Measurements from ENCODE around the gene TMOD3. TPM values are rescaled to one million over a fixed set of nuclear protein-coding genes. Genes with fewer than 3 reads are reported as not detected.

Gene TMOD3
- total and polyA plus RNA-seq, 12 donors, result 5.4 to 28.7 (median 18.2) TPM

- Histone ChIP-seq H3K4me1 (peaks cover 0 to 22% (median 7%) of the 10 kb centered on the region in 9 donors), H3K36me3 (peaks cover 0 to 71% (median 26%) of the 10 kb centered on the region in 9 donors), H3K9me3 (no peaks in the 10 kb centered on the region), H3K27ac (no peak overlapping the region), H3K27me3 (no peaks in the 10 kb centered on the region), H3K4me3 (no peak overlapping the region)
- no peak for ATAC-seq
- TF ChIP-seq CTCF (IDR thresholded peaks at IDR 0.05), result no peak
- no peak for DNase-seq
- WGBS, 2 donors, result 97 to 99% methylated on average over 4 of the region's 4 CpGs
- intact Hi-C loops (cut with DNase I), result no loop called here
Observed at GRCh38 chr15:51864408-51865056, 35.1 kb downstream of the TMOD3 start.

- Histone ChIP-seq H3K9me3 (peaks cover 0 to 5% (median 0%) of the 10 kb centered on the region in 11 donors), H3K27me3 (no peaks in the 10 kb centered on the region), H3K4me3 (no peak overlapping the region), H3K36me3 (peaks cover 0 to 79% (median 34%) of the 10 kb centered on the region in 9 donors), H3K27ac (no peak overlapping the region), H3K4me1 (peaks cover 0 to 22% (median 7%) of the 10 kb centered on the region in 9 donors)
- ATAC-seq, result no peak
- no peak for DNase-seq
- intact Hi-C loops (cut with DNase I), result no loop called here
- TF ChIP-seq CTCF (IDR thresholded peaks at IDR 0.05), result no peak
- 97% methylated on average over 1 of the region's 1 CpG for WGBS, 2 donors
Observed at GRCh38 chr15:51865317-51865716, 35.9 kb downstream of the TMOD3 start.

- peaks cover 0 to 7% (median 0%) of the 10 kb centered on the region in 11 donors for H3K9me3 ChIP-seq
- H3K4me3 ChIP-seq, result no peak overlapping the region
- H3K27ac ChIP-seq, result no peak overlapping the region
- no peak for ATAC-seq
- WGBS, 2 donors, result 97% methylated on average over 4 of the region's 4 CpGs
- no peak for TF ChIP-seq CTCF (IDR thresholded peaks at IDR 0.05)
- peaks cover 0 to 87% (median 37%) of the 10 kb centered on the region in 9 donors for H3K36me3 ChIP-seq
- intact Hi-C loops (cut with DNase I), result loop anchor here in 1 of 10 donors (2.0 kb wide), 1 partner anchor 13 kb away; no protein-coding TSS in a partner anchor
- DNase-seq, result no peak
- H3K27me3 ChIP-seq, result no peaks in the 10 kb centered on the region
- peaks cover 0 to 21% (median 7%) of the 10 kb centered on the region in 9 donors for H3K4me1 ChIP-seq
Observed at GRCh38 chr15:51866161-51866560, 36.7 kb downstream of the TMOD3 start.

GRCh38 chr15:51866751-51867150, 37.3 kb downstream of the TMOD3 start:
- no peaks in the 10 kb centered on the region for H3K27me3 ChIP-seq
- peaks cover 0 to 7% (median 0%) of the 10 kb centered on the region in 11 donors for H3K9me3 ChIP-seq
- intact Hi-C loops (cut with DNase I), result loop anchor here in 1 of 10 donors (2.0 kb wide), 1 partner anchor 14 kb away; no protein-coding TSS in a partner anchor
- DNase-seq, result no peak
- 89 to 98% methylated on average over 1 of the region's 1 CpG for WGBS, 2 donors
- peaks cover 0 to 93% (median 37%) of the 10 kb centered on the region in 9 donors for H3K36me3 ChIP-seq
- H3K4me3 ChIP-seq, result no peak overlapping the region
- no peak for ATAC-seq
- no peak overlapping the region for H3K27ac ChIP-seq
- H3K4me1 ChIP-seq, result peaks cover 0 to 19% (median 4%) of the 10 kb centered on the region in 9 donors
- TF ChIP-seq CTCF (IDR thresholded peaks at IDR 0.05), result no peak
